PFSK-1 (cell line): ENCODE measurements around the gene PCDHGC3.

Experiments
- FOXP2 ChIP-seq: optimal IDR thresholded peaks from 2 replicates; pipeline ENCODE3; 2011; ENCODE audit warnings: borderline replicate concordance, control low read depth, inconsistent platforms; ENCODE audit not compliant: insufficient read depth; ENCODE audit errors: extremely low read length, extremely low read depth
- POLR2AphosphoS5 ChIP-seq: IDR thresholded peaks from 2 replicates; pipeline ENCODE4 v1.6.1; 2012; ENCODE audit warnings: low read depth, mild to moderate bottlenecking, control low read depth, low read length, moderate library complexity
- SIN3A ChIP-seq: IDR thresholded peaks from 2 replicates; pipeline ENCODE4 v1.6.1; 2012; ENCODE audit warnings: mild to moderate bottlenecking, low read length, moderate library complexity, borderline replicate concordance; ENCODE audit not compliant: insufficient read depth
- TAF1 ChIP-seq: IDR thresholded peaks from 2 replicates; pipeline ENCODE4 v1.6.1; 2012; ENCODE audit warnings: low read length, control low read depth, borderline replicate concordance; ENCODE audit not compliant: insufficient read depth
- TF ChIP-seq, protein P1 (sequence below), 2 experiments: IDR thresholded peaks; 2 replicates each; pipeline versions ENCODE4 v1.6.1 to v1.8.0; 2011 to 2012; ENCODE audit warnings: low read depth in 2 of 2, low read length in 2 of 2, control low read depth in 1 of 2, inconsistent platforms in 1 of 2, mild to moderate bottlenecking in 1 of 2, moderate library complexity in 1 of 2; ENCODE audit not compliant: insufficient read depth in 1 of 2

PCDHGC3 gene

DNA sequence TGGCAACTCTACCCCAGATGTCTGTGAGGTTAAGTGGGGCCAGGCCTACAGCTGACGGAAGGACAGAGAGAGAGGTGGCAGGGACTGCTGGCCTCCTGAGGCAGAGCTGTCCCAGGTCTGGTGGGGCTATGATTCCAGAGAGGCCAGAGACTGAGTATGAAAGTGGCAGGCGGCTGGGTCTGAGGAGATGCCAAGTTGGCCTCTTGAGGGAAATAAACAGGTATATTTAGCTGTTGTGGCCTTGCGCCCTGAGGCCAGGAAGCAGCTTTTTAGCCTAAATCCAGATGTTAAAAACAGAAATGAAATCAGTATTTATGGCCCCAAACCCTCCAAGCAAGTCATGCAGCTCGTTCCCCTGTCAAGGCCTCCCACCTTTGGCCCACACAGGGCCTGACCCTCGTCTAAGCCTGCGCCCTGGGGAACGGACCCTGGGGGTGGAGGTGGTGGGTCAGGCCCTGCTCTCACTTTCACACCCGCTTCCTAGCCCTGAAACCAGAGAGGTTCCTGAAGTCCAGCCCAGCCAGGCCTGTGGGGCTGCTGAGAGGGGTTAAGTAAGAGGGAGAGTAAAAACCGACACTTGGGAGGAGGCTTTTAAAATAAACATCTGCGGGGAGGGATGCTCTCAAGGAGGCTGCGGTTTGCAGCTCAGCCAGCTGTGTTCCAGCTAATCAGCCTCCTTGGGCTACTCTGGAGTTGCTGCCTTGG, 31.8 kb downstream of the PCDHGC3 start:
- TF ChIP-seq, protein P1, sequence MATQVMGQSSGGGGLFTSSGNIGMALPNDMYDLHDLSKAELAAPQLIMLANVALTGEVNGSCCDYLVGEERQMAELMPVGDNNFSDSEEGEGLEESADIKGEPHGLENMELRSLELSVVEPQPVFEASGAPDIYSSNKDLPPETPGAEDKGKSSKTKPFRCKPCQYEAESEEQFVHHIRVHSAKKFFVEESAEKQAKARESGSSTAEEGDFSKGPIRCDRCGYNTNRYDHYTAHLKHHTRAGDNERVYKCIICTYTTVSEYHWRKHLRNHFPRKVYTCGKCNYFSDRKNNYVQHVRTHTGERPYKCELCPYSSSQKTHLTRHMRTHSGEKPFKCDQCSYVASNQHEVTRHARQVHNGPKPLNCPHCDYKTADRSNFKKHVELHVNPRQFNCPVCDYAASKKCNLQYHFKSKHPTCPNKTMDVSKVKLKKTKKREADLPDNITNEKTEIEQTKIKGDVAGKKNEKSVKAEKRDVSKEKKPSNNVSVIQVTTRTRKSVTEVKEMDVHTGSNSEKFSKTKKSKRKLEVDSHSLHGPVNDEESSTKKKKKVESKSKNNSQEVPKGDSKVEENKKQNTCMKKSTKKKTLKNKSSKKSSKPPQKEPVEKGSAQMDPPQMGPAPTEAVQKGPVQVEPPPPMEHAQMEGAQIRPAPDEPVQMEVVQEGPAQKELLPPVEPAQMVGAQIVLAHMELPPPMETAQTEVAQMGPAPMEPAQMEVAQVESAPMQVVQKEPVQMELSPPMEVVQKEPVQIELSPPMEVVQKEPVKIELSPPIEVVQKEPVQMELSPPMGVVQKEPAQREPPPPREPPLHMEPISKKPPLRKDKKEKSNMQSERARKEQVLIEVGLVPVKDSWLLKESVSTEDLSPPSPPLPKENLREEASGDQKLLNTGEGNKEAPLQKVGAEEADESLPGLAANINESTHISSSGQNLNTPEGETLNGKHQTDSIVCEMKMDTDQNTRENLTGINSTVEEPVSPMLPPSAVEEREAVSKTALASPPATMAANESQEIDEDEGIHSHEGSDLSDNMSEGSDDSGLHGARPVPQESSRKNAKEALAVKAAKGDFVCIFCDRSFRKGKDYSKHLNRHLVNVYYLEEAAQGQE (IDR thresholded peaks at IDR 0.05; ENCODE audit: insufficient read depth in 1 of 2, low read depth in 2 of 2, low read length in 2 of 2), result 0 out of 4 replicates have a peak, but pooled peaks of 1 of the 2 experiments have one; percentile 22
- TF ChIP-seq SIN3A (peak; percentile 36; the same call in 1 of the 2 replicates), TAF1 (no peak)

DNA sequence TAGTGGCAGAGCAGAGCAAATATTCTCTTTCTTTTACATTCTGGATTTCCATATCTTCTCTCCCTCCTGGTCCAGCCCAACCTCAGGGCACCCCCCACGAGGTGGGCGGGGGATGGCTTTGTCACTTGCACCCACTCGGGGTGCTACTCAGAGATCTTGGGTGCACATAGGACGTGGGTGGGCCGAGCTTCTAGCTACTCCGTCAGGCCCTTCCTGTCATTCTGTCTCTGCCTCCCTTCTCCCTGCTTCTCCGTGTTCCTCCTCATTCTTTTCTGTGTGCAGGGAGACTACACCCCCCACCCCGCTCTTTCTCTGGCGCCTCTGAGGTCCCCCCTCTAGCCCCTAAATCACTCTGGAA, 32.7 kb downstream of the PCDHGC3 start:
- no peak for TF ChIP-seq TAF1
- TF ChIP-seq FOXP2, result no peak
- TF ChIP-seq, protein P1 (IDR thresholded peaks at IDR 0.05; ENCODE audit: insufficient read depth in 1 of 2, low read depth in 2 of 2, low read length in 2 of 2), result no peak
- TF ChIP-seq SIN3A, result no peak
- no peak for TF ChIP-seq POLR2AphosphoS5

DNA sequence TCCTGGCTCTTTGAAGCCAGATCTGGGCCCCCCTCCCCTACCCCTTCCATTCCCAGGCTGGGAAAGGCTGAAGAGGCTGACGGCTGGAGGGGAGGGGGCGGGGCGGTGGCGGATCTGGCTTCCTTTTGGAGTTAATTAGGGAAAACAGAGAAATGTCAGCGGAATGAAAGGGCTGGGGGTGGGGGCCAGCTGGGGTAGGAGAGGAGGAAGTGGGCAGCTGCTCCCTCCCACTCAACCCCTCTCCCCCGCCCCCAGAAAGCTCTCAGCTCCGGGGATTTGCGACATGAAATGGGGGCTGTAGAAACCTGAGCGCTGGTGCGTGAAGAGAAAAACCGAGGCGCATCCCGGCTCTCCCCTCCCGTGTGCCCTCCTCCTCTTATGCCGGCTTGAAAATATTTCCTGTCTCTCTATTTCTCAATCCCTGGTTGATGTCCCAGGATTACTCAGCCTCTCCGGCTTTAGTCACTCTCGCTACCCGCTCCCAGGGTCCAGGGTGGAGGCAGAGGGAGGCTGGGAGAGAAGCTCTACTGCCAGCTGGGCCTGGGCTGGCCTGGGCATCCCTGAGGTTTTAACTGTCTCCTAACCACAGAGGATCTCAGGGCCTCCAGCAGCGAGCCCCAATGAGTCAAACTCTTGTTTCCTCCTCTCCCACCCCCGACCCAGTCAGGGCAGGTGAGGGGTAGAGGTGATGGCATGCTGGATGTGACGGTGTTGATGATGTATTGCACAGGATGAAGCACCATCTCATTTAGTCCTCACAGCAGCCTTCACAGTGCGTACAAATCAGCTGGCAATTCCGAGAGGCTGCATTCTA, 33.2 kb downstream of the PCDHGC3 start:
- TF ChIP-seq, protein P1 (IDR thresholded peaks at IDR 0.05; ENCODE audit: insufficient read depth in 1 of 2, low read depth in 2 of 2, low read length in 2 of 2), result peak in 1 of 2 experiments; percentile 27; a peak in 1 of 4 replicates
- TF ChIP-seq FOXP2, result no peak
- no peak for TF ChIP-seq TAF1
- TF ChIP-seq SIN3A, result no peak
- TF ChIP-seq POLR2AphosphoS5, result peak; percentile 24; the same call in 1 of the 2 replicates

DNA sequence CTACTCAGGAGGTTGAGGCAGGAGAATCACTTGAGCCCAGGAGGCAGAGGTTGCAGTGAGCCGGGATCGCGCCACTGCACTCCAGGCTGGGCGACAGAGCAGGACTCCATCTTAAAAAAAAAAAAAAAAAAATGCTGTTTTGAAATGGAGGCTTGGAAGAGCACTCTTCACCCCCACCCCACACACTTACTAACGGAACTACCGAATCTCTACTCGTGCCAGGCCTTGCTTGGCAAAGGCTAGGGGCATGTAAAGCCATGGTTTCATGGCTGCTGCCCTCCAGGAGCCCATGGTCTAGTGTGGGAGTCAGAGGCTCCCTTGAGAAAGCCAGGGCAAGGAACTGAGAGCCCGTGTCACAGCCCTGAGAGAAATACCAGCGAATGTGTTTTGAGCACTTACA, 34.4 kb downstream of the PCDHGC3 start:
- TF ChIP-seq FOXP2 (no peak), TAF1 (no peak), SIN3A (no peak), POLR2AphosphoS5 (no peak)
- TF ChIP-seq, protein P1 (IDR thresholded peaks at IDR 0.05; ENCODE audit: insufficient read depth in 1 of 2, low read depth in 2 of 2, low read length in 2 of 2), result no peak
